Thoracic aorta (tissue), 2 donors: ENCODE measurements around the gene MTUS2. TPM values are rescaled to one million over a fixed set of nuclear protein-coding genes. Genes with fewer than 3 reads are reported as not detected.

Experiments
- ATAC-seq: fragments of 150-250 bp; one replicate; pipeline ENCODE4 v1.8.0; 2017; ENCODE audit warnings: low read depth; ENCODE audit not compliant: insufficient number of reproducible peaks, low FRiP score
- DNase-seq: peaks from one replicate; pipeline ENCODE4 v3.0.0-alpha.2; 2020; ENCODE audit warnings: low spot score
- H3K27ac ChIP-seq, 2 donors: fragments of 200-600 bp; sonication (generic); 1 replicate in 1 of 2; 2 replicates in 1 of 2; pipeline ENCODE4 v1.5.1; 2016; ENCODE audit warnings: mild to moderate bottlenecking in 2 of 2, moderate library complexity in 2 of 2
- H3K27me3 ChIP-seq: fragments of 200-600 bp; sonication (generic); replicated peaks from 2 replicates; pipeline ENCODE4 v1.6.0; 2016; ENCODE audit warnings: mild to moderate bottlenecking; ENCODE audit not compliant: insufficient read depth
- H3K36me3 ChIP-seq: fragments of 200-600 bp; sonication (generic); one replicate; pipeline ENCODE4 v1.5.1; 2016
- H3K4me1 ChIP-seq, 2 donors: fragments of 200-600 bp; sonication (generic); 1 replicate in 1 of 2; 2 replicates in 1 of 2; pipeline versions ENCODE4 v1.5.1 to v1.6.0; 2016; ENCODE audit warnings: low read depth in 2 of 2, mild to moderate bottlenecking in 1 of 2; ENCODE audit not compliant: control insufficient read depth in 1 of 2
- H3K4me3 ChIP-seq: fragments of 200-600 bp; sonication (generic); 2 replicates; pipeline ENCODE4 v1.5.1; 2016; ENCODE audit warnings: mild to moderate bottlenecking
- H3K9me3 ChIP-seq: fragments of 200-600 bp; sonication (generic); 2 replicates; pipeline ENCODE4 v1.5.1; 2016
- total RNA-seq, 2 donors: library from RNA; depleted of rRNA; stranded (reverse); fragments of >200 nt; gene quantifications; one replicate each; pipeline versions ENCODE4 v1.1.0 to v1.2.3, GENCODE V29; 2016
- TF ChIP-seq, protein P1 (sequence below): fragments of 200-600 bp; sonication (generic); IDR thresholded peaks from one replicate; pipeline ENCODE4 v1.5.1; 2019; ENCODE audit warnings: antibody characterized with exemption

The MTUS2 gene
- total RNA-seq, 2 donors from 2014 or later, result 14.9 to 26.4 TPM

DNA sequence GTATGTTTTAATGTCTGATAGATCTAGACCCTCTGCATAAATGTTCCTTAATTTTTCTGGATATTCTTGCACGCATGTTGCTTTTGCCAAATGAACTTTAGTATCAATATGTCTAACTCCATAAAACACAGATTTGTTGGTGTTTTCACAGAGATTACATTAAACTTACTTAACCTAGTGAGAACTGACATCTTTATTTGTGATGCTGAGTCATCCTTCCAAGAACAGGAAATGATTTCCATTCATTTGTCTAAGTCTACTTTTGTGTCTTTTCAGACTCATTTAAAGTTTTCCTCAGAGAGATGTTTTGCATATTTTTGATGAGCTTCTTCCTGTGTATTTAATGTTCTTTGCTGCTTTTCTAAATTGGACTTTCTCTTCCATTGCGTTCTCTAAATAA is 591.3 kb downstream of the MTUS2 start:
- TF ChIP-seq, protein P1, sequence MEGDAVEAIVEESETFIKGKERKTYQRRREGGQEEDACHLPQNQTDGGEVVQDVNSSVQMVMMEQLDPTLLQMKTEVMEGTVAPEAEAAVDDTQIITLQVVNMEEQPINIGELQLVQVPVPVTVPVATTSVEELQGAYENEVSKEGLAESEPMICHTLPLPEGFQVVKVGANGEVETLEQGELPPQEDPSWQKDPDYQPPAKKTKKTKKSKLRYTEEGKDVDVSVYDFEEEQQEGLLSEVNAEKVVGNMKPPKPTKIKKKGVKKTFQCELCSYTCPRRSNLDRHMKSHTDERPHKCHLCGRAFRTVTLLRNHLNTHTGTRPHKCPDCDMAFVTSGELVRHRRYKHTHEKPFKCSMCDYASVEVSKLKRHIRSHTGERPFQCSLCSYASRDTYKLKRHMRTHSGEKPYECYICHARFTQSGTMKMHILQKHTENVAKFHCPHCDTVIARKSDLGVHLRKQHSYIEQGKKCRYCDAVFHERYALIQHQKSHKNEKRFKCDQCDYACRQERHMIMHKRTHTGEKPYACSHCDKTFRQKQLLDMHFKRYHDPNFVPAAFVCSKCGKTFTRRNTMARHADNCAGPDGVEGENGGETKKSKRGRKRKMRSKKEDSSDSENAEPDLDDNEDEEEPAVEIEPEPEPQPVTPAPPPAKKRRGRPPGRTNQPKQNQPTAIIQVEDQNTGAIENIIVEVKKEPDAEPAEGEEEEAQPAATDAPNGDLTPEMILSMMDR, result no peak
- no peaks in the 10 kb centered on the region for H3K27me3 ChIP-seq

DNA sequence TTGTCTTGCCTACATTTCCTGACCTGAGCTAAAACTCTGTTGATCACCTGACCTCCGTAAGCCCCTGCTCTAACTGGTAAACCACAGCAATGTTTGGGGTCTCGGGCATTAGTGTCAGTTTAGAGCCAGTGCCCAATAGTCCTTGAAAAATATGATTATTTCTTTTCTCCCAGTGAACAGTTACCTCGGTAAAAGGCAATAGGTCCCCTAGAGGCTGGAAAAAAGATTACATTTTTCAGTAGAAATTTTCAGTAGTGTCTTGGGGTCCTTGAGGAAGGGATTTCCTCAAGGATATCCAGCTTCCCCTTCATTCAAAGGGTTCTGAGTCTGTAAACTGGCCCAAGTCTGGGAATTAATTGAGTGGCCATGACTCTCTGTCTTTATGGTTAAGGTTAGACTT is 597.9 kb downstream of the MTUS2 start:
- Histone ChIP-seq H3K4me1 (no peaks in the 10 kb centered on the region), H3K27ac (no peak overlapping the region), H3K36me3 (no peaks in the 10 kb centered on the region), H3K4me3 (no peak overlapping the region), H3K9me3 (no peaks in the 10 kb centered on the region), H3K27me3 (no peaks in the 10 kb centered on the region)
- no peak for DNase-seq
- TF ChIP-seq, protein P1, result no peak
- no peak for ATAC-seq

More for the DNA sequence above, 591.3 kb downstream of the MTUS2 start:
- no peaks in the 10 kb centered on the region for H3K36me3 ChIP-seq
- H3K4me3 ChIP-seq, result no peak overlapping the region
- H3K9me3 ChIP-seq, result no peaks in the 10 kb centered on the region
- DNase-seq, result no peak
- no peak for ATAC-seq
- H3K4me1 ChIP-seq, result no peaks in the 10 kb centered on the region
- H3K27ac ChIP-seq, result no peak overlapping the region

DNA sequence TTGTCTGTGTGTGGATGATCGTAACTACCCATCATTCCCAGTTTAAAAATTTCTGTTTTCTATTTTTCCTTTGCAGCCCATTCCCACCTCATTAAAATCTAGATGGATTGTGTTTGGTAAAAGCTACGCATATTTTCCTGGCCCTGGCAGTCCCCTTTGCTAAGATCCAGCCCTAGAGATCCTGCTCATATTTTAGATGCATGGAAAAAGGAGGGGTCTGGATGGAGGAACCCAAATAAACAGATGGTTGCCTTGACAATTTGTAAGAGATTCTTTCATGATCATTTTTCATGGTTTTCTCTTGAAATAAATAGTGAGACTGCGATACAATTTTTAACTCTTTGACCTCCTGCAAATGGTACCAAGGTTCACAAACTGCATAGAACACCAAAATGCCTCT is 601.0 kb downstream of the MTUS2 start:
- Histone ChIP-seq H3K27me3 (no peaks in the 10 kb centered on the region), H3K27ac (no peak overlapping the region), H3K4me1 (no peaks in the 10 kb centered on the region), H3K36me3 (no peaks in the 10 kb centered on the region), H3K4me3 (no peak overlapping the region), H3K9me3 (no peaks in the 10 kb centered on the region)
- TF ChIP-seq, protein P1, result no peak
- no peak for DNase-seq
- ATAC-seq, result no peak

DNA sequence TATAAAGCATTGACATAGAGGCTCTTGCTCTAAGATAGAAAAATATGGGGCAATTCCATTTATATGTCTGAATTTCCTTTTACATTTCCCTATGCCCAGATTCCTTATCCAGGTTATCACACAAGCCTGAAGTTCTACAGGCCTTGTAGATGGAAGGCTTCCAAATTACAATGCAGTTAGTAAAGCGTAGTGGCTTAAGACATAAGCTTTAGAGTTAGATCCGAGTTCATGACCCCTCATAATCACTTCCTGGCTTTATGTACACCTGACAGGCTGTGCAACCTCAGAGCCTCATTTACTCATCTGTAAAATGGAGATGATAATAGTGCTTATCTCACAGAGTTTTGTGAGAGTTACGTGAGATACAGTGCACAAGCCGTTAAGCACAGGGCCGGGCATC is 601.9 kb downstream of the MTUS2 start:
- no peak overlapping the region for H3K27ac ChIP-seq
- no peaks in the 10 kb centered on the region for H3K9me3 ChIP-seq
- no peaks in the 10 kb centered on the region for H3K36me3 ChIP-seq
- no peaks in the 10 kb centered on the region for H3K4me1 ChIP-seq
- DNase-seq (no peak), ATAC-seq (no peak)
- no peak overlapping the region for H3K4me3 ChIP-seq
- TF ChIP-seq, protein P1, result no peak
- H3K27me3 ChIP-seq, result no peaks in the 10 kb centered on the region

DNA sequence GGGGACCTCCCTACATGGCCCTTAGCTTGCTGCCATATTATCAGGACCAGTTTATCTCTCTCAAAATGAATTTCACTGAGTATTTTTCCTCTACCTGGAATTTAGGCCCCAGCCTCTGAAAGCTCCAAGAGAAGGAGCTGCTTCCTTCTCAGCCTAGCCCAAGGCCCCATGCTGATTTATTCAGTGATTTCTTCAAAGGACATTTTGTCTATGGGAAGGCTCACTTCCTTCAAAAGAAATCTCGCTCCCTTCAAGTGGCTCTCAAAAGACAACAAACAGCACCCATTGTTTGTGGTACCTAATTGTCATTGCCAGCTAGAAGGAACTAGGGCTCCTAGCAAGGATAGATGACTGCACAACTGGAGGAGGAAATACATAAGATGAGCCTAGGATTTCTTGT is 602.9 kb downstream of the MTUS2 start:
- Histone ChIP-seq H3K27ac (no peak overlapping the region), H3K36me3 (no peaks in the 10 kb centered on the region), H3K27me3 (no peaks in the 10 kb centered on the region), H3K4me1 (peaks cover 3 to 6% of the 10 kb centered on the region in 2 donors), H3K9me3 (no peaks in the 10 kb centered on the region), H3K4me3 (no peak overlapping the region)
- ATAC-seq (no peak), DNase-seq (no peak)
- TF ChIP-seq, protein P1, result no peak
